ENCODE data around the gene DNAL1. TPM values are rescaled to one million over a fixed set of nuclear protein-coding genes. Genes with fewer than 3 reads are reported as not detected.

DNAL1 gene
- total RNA-seq, 1 experiment from 2014 or later: 15.2 TPM

GRCh38 chr14:73721101-73721821 lies 76.5 kb downstream of the DNAL1 start:
- Mint-ChIP-seq H3K27ac (ENCODE audit: unreplicated experiment) (no peak overlapping the region), H3K4me1 (ENCODE audit: low read depth, unreplicated experiment) (peaks cover 31% of the 10 kb centered on the region), H3K27me3 (ENCODE audit: unreplicated experiment) (no peaks in the 10 kb centered on the region), H3K9me3 (ENCODE audit: low read depth, unreplicated experiment) (no peaks in the 10 kb centered on the region), H3K36me3 (ENCODE audit: insufficient read depth, unreplicated experiment) (peaks cover 54% of the 10 kb centered on the region), H3K4me3 (ENCODE audit: low read depth, unreplicated experiment) (no peak overlapping the region)
- intact Hi-C loops (cut with micrococcal nuclease; ENCODE audit: unreplicated experiment): no loop called here
- TF ChIP-seq CTCF (IDR thresholded peaks at IDR 0.05; ENCODE audit: unreplicated experiment): no peak
- no peak for DNase-seq
- CTCF ChIA-PET: no interaction called here
- no TSS peak for BruUV-seq (replicated peaks)

GRCh38 chr14:73722581-73722980 lies 77.8 kb downstream of the DNAL1 start:
- no peak for TF ChIP-seq CTCF (IDR thresholded peaks at IDR 0.05; ENCODE audit: unreplicated experiment)
- Mint-ChIP-seq H3K27ac (ENCODE audit: unreplicated experiment) (no peak overlapping the region), H3K9me3 (ENCODE audit: low read depth, unreplicated experiment) (no peaks in the 10 kb centered on the region), H3K4me3 (ENCODE audit: low read depth, unreplicated experiment) (no peak overlapping the region), H3K36me3 (ENCODE audit: insufficient read depth, unreplicated experiment) (peaks cover 63% of the 10 kb centered on the region), H3K27me3 (ENCODE audit: unreplicated experiment) (no peaks in the 10 kb centered on the region), H3K4me1 (ENCODE audit: low read depth, unreplicated experiment) (peaks cover 38% of the 10 kb centered on the region)
- DNase-seq: no peak
- intact Hi-C loops (cut with micrococcal nuclease; ENCODE audit: unreplicated experiment): no loop called here
- CTCF ChIA-PET: interaction anchor here (0.6 to 2.0 kb wide), 4 partner anchors 19 to 84 kb away, joined by 4 to 8 read pairs (median 5); a partner anchor contains a TSS
- BruUV-seq (replicated peaks): no TSS peak

- Mint-ChIP-seq H3K27ac (ENCODE audit: unreplicated experiment) (peak overlapping the region; percentile 91), H3K4me1 (ENCODE audit: low read depth, unreplicated experiment) (peaks cover 44% of the 10 kb centered on the region), H3K27me3 (ENCODE audit: unreplicated experiment) (no peaks in the 10 kb centered on the region), H3K36me3 (ENCODE audit: insufficient read depth, unreplicated experiment) (peaks cover 61% of the 10 kb centered on the region), H3K9me3 (ENCODE audit: low read depth, unreplicated experiment) (no peaks in the 10 kb centered on the region), H3K4me3 (ENCODE audit: low read depth, unreplicated experiment) (peak overlapping the region; percentile 50)
- TF ChIP-seq CTCF (IDR thresholded peaks at IDR 0.05; ENCODE audit: unreplicated experiment): no peak
- CTCF ChIA-PET: interaction anchor here (0.7 to 2.0 kb wide), 7 partner anchors 11 to 37 kb away, joined by 3 to 8 read pairs (median 4); a partner anchor contains a TSS
- no TSS peak for BruUV-seq (replicated peaks)
- intact Hi-C loops (cut with micrococcal nuclease; ENCODE audit: unreplicated experiment): no loop called here
- DNase-seq: no peak
These were observed 78.6 kb downstream of the DNAL1 start for GRCh38 chr14:73723406-73723796.

GRCh38 chr14:73723797-73724661 lies 79.2 kb downstream of the DNAL1 start:
- peaks cover 63% of the 10 kb centered on the region for H3K36me3 Mint-ChIP-seq (ENCODE audit: insufficient read depth, unreplicated experiment)
- H3K27ac Mint-ChIP-seq (ENCODE audit: unreplicated experiment): peak overlapping the region; percentile 91
- H3K9me3 Mint-ChIP-seq (ENCODE audit: low read depth, unreplicated experiment): no peaks in the 10 kb centered on the region
- H3K4me3 Mint-ChIP-seq (ENCODE audit: low read depth, unreplicated experiment): peak overlapping the region; percentile 50
- peaks cover 51% of the 10 kb centered on the region for H3K4me1 Mint-ChIP-seq (ENCODE audit: low read depth, unreplicated experiment)
- TSS peak; percentile 25 for BruUV-seq (replicated peaks)
- DNase-seq: peak; percentile 68
- CTCF ChIA-PET: interaction anchor here (0.7 to 2.0 kb wide), 7 partner anchors 12 to 36 kb away, joined by 3 to 8 read pairs (median 4); a partner anchor contains a TSS
- intact Hi-C loops (cut with micrococcal nuclease; ENCODE audit: unreplicated experiment): no loop called here
- H3K27me3 Mint-ChIP-seq (ENCODE audit: unreplicated experiment): no peaks in the 10 kb centered on the region
- TF ChIP-seq CTCF (IDR thresholded peaks at IDR 0.05; ENCODE audit: unreplicated experiment): no peak

All from Calu3 (cell line).